ENCODE measurements around the gene HBP1. TPM values are rescaled to one million over a fixed set of nuclear protein-coding genes. Genes with fewer than 3 reads are reported as not detected.
"Not testable (repeated sequence)": the region's sequence is repeated elsewhere in the genome, so short reads cannot be mapped to it uniquely, and the experiment has no call there.

HBP1 gene
- total RNA-seq, 1 donor from 2014 or later = 65.8 TPM

- ATAC-seq (peak; percentile 56), DNase-seq (ENCODE audit: missing footprints) (no peak)
- intact Hi-C loops (cut with DNase I) = loop anchor here (10.0 kb wide), 2 partner anchors 377 to 667 kb away; partner anchors contain the start of gene BCAP29
These were observed 39.3 kb downstream of the HBP1 start for GRCh38 chr7:107208024-107208521.

DNA sequence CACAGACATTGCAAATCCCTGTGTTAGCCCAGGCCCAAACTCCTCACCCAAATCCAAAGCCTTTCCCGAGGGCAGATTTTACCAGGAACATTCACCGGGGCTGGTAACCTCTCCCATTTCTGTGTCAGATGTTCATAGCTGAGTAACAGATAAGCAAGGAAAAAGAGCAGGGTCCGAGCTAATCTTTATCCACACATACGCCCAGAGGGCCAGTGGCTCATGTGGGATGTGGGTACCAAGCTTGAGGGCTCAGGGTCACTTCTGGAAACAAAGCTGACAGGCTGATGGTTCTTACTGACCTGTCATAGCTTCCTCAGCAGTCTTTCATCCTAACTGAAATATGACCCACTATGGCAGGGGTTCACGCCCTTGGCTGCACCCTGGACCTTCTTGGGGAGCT, 39.8 kb downstream of the HBP1 start:
- intact Hi-C loops (cut with DNase I) = loop anchor here (10.0 kb wide), 2 partner anchors 376 to 666 kb away; partner anchors contain the start of gene BCAP29
- ATAC-seq (no peak), DNase-seq (ENCODE audit: missing footprints) (no peak)

DNA sequence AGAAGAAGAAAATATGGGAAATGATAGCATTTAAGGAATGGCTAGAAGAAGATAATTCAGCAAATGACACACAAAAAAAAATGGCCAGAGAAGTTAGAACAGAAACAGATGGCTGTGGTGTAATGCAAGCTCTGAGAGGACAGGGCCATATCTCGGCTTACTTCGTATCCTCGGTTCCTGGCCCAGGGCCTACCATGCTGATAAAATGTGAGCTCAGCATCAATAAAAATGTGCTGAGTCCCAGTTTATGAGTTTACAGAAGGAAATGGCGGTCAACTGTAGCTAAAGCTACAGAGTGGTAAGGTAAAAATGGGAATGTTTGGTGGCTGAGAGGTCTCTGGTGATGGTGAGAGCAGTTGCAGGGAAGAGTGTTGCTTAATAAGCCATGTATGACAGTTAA, 40.8 kb downstream of the HBP1 start:
- ATAC-seq (no peak), DNase-seq (ENCODE audit: missing footprints) (no peak)
- intact Hi-C loops (cut with DNase I) = loop anchor here (10.0 kb wide), 2 partner anchors 375 to 665 kb away; partner anchors contain the start of gene BCAP29

DNA sequence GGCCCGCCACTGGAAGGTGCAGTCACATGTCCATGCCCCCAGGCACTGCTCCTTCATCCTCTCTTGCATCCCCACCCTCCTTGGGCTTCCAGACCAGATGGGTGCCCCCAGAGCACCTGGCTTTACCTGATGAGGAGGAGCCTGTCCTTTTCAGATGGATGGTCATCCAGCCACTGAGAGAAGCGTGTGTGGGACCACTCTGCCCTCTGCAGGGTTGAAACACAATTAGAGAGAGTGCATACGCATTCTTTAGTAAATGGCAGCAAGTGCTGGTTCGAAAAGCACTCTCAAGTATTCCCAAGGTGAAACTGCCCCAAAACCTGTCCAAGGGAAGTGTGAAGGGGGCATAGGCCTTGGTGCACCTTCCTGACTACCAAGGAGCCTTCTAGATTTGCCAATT, 41.6 kb downstream of the HBP1 start:
- no peak for ATAC-seq
- intact Hi-C loops (cut with DNase I) = no loop called here
- no peak for DNase-seq (ENCODE audit: missing footprints)

DNA sequence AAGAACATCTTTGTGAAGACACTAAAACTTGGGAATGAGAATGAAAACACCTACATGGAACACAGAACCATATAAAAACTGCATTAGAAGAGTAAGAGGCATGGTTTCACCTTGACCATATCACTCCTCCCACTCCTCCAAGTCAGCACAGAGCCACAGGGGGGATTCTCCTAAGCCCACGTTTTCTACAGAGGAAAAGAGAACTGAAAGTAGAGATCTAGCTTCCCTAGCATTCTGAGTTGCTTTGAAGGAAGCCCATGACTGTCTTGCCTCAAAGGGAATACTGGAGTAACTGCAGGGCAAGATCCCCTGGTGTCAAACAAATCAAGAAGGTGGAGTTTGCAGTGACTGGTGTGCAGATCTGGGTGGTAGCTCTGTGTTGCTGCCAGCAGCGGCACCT, 43.9 kb downstream of the HBP1 start:
- DNase-seq (ENCODE audit: missing footprints) (no peak), ATAC-seq (no peak)
- intact Hi-C loops (cut with DNase I) = no loop called here

DNA sequence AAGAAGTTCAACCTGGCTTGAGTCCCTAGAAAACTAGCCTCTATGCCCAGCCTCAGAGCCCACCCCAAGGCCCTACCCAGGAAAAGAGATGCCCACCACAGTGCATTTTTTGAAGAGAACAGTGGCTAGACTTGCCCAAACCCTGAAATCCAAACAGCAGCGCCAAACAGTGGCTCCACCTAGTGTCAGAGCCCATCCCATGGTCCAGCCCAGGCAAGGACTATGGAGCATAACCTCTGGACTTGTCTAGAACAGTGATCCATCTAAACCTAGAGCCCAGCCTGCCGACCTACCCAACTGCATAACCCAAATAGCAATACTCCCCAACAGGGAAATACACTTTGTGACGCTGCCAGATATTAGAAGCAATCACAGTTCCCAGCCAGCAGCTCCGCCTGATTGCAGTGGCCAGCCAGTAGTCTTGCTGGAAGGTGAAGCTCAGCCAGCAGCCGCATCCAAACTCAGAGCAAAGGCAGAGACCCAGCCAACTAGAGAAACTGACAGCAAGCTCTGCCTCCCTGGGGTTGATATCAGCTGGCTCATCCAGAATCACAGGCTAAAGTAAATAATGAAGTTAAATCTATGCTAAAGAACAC, 44.5 kb downstream of the HBP1 start:
- ATAC-seq (peak; percentile 73), DNase-seq (ENCODE audit: missing footprints) (no peak)
- intact Hi-C loops (cut with DNase I) = no loop called here

- DNase-seq (ENCODE audit: missing footprints) (no peak), ATAC-seq (no peak)
- intact Hi-C loops (cut with DNase I) = no loop called here
These were observed 45.1 kb downstream of the HBP1 start for GRCh38 chr7:107213945-107214344.

- DNase-seq (ENCODE audit: missing footprints) = no peak
- no peak for ATAC-seq
- intact Hi-C loops (cut with DNase I) = loop anchor here (2.0 to 5.0 kb wide), 2 partner anchors 65 to 258 kb away; no protein-coding TSS in a partner anchor
These were observed 50.9 kb downstream of the HBP1 start for GRCh38 chr7:107219563-107220244.

DNA sequence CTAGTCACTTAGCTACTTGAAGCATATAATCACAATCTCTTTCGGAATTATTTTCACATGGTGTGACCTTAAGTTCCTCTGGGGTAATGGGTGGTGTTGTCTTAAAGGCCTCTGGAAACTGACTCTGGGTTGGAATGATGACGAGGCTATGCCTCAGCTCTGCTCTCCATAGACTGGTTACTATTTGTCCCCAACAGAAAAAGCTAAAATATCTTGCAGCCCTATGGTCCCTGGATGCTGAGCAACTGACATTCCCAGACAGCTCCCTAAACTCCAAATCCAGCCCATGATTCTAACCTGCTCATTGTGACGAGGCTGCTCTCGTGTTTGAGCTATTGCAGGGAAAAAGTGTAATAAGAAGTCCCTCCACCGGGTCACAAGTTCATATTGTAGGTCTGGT, 51.6 kb downstream of the HBP1 start:
- no peak for DNase-seq (ENCODE audit: missing footprints)
- intact Hi-C loops (cut with DNase I) = loop anchor here (2.0 to 5.0 kb wide), 2 partner anchors 64 to 257 kb away; no protein-coding TSS in a partner anchor
- peak; percentile 78 for ATAC-seq

GRCh38 chr7:107220806-107221205, 52.0 kb downstream of the HBP1 start:
- ATAC-seq = peak; percentile 86
- intact Hi-C loops (cut with DNase I) = loop anchor here (2.0 to 5.0 kb wide), 2 partner anchors 64 to 256 kb away; no protein-coding TSS in a partner anchor
- not testable (repeated sequence) for DNase-seq (ENCODE audit: missing footprints)

DNA sequence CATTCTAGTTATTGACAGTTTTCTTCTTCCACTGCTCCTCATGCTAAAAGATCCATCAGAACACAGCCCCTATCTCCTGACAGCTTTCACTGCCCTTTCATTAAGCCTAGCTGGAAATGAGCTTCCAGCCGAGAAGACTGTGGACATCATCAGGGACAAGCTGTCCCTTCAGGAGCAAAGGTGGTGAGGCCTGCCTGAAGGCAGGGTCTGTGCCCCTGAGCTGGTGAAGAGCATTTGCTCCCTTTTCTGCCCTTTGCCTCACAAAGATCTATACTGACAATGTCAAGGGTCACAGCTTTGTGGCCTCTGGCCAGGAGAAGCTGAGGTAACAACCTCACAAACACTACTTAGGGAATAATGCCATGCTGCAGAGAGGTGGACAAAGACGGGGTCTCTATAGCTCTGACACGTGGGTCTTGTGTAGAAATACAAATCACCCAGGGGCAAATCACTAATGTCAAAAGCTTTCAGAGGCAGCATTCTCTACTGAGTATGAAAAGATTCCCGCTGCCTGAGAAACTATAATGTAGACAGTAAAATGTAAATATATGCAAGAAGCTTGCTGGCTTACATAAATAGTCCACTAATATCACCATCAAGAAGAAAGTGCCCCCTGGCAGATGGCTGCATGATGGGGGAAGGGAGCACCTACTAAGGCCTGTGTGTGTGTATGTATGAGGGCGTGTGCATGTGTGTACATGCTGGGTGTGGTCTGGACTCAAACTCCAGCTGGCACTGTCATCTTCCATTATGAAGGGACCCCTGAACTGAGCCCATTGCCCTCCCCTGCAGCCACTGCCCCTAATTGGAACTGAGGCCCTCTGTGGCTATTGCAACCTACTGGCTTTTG, 55.8 kb downstream of the HBP1 start:
- intact Hi-C loops (cut with DNase I) = loop anchor here (5.0 kb wide), 1 partner anchor 253 kb away; no protein-coding TSS in a partner anchor
- DNase-seq (ENCODE audit: missing footprints) = no peak
- ATAC-seq = peak; percentile 38

DNA sequence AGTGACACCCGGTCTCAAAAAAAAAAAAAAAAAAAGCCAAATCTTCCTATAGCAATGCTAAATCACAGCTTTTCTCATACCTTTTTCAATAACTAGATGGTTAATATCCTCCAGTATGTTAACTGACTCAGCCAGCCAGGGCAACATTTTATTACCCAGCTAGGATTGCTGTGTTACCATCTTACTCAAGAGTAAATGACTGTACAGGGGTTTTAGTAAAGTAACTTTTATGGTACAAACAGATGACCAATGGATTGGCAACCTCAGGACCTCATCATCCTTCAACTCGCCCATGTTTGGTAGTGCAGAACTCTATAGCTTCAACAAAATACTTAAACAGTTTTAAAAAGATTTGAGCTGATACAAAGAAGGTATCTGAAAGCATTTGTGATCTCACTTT, 59.5 kb downstream of the HBP1 start:
- ATAC-seq = no peak
- no peak for DNase-seq (ENCODE audit: missing footprints)
- intact Hi-C loops (cut with DNase I) = no loop called here

DNA sequence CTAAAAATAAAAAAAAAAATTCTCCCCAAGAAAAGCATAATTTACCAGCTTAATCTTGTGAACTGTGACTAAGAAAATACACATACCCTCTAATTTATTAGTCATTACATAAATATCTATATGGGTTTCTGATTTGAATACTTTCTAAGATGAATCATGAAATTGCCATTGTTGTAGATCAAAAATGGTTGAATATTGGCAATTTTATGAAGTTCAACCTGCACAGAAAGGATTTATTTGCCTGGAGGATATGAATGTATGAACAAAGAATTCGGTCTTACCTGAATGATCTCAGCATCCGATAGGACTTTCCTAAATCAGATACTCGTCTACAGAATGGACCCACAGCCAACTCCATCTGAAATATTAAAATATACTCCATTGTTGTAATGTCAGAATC, 61.5 kb downstream of the HBP1 start:
- ATAC-seq (no peak), DNase-seq (ENCODE audit: missing footprints) (no peak)
- intact Hi-C loops (cut with DNase I) = no loop called here

DNA sequence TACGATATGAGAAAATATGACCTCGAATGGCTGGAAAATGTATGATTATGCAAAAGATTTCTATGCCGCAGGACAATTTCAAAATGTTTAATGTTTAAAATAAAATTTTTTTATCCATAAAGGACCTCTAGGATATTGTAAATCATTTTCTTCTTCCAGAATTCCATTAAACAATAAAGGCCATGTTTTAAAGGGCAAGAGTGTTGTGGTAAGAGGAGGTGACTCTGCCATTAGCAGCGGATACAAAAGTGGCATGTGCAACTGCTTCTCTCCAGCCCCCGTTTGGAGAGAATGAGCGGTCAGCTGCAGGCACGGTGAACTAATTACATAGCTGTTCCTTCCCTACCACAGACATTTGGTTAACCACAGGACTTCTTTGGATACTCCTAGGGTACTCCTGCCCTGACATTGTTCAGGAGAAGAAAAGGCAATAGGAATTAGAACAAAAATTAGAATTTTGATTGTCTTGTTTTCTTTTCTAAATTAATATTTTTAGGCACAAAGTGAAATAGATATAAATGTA, 63.8 kb downstream of the HBP1 start:
- intact Hi-C loops (cut with DNase I) = no loop called here
- DNase-seq (ENCODE audit: missing footprints) (no peak), ATAC-seq (no peak)

DNA sequence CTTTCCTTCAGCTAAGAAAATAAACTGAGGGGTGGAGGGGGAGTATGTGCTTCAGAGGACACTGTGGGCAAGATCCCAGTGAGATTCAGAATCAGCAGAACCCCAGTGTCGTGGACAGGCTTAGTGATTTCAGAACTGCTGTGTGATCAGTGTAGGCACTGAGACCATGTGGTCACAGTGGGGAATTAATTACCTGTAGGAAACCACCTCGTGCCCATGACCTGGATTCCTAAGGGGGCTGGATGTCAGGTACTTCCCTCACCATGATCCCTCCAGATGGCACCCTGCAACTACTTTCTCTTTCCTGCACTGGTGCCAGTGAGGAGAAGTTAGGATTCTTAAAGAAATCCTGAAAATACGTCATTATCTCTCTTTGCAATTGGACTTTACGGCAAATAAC, 64.4 kb downstream of the HBP1 start:
- DNase-seq (ENCODE audit: missing footprints) (no peak), ATAC-seq (no peak)
- intact Hi-C loops (cut with DNase I) = no loop called here

GRCh38 chr7:107233981-107234380, 65.2 kb downstream of the HBP1 start:
- intact Hi-C loops (cut with DNase I) = no loop called here
- DNase-seq (ENCODE audit: missing footprints) (no peak), ATAC-seq (no peak)

DNA sequence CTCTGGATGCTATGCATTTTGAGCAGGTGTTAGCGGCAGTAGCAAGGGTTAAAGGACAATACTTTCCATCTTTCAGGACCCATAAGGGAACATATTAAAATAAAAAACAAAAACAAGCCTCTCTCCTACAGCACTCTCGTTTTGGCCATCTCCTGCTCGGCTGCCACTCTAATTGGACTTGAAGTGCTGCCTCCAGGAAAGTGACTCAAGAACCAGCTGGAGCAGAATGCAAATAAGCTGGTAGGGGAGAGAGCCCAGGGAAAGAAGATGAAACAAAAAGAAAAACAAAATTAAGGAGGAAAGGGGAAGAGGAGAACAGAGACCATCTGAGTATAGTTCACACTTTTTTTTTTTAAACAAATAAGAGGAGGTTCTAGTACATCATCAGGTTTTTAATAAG, 65.6 kb downstream of the HBP1 start:
- ATAC-seq = no peak
- intact Hi-C loops (cut with DNase I) = no loop called here
- DNase-seq (ENCODE audit: missing footprints) = no peak

GRCh38 chr7:107236862-107237261, 68.1 kb downstream of the HBP1 start:
- ATAC-seq = no peak

DNA sequence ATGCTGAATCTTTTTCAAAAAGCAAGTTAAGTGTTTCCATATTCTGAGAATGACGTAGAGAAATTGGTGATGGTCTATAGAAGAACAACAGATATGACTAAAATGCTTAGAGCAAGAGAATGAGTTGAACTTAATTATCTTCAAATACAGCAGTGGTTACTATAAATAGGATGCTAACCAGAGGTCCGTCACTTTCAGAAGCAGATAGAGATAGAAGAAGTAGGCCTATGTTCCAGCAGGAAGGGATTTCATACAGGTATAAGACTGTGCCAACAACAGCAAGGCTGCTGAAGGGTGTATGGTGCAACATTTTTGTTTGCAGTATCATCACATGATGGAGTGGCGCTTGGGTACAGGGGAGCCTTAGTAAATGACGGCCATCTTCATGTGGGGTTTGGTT, 68.6 kb downstream of the HBP1 start:
- DNase-seq (ENCODE audit: missing footprints) (no peak), ATAC-seq (peak; percentile 51)
- intact Hi-C loops (cut with DNase I) = loop anchor here (5.0 kb wide), 1 partner anchor 45 kb away; no protein-coding TSS in a partner anchor

More at GRCh38 chr7:107236862-107237261, 68.1 kb downstream of the HBP1 start:
- DNase-seq (ENCODE audit: missing footprints) = no peak
- intact Hi-C loops (cut with DNase I) = loop anchor here (5.0 kb wide), 1 partner anchor 45 kb away; no protein-coding TSS in a partner anchor

Measured in Right ventricle myocardium inferior (tissue), 1 donor.